Frontal cortex (tissue), 4 donors: ENCODE measurements around the gene ATP5MK. TPM values are rescaled to one million over a fixed set of nuclear protein-coding genes. Genes with fewer than 3 reads are reported as not detected.
A peak's percentile ranks its signal among the peaks of the same experiment; 100 is the strongest.
"Not testable (repeated sequence)": the region's sequence is repeated elsewhere in the genome, so short reads cannot be mapped to it uniquely, and the experiment has no call there.

Source experiments
- DNase-seq, 2 donors: peaks; one replicate each; pipeline ENCODE4 v3.0.0; 2012; ENCODE audit warnings: low spot score in 2 of 2
- FAIRE-seq: peaks from 2 replicates; lab custom pipeline; 2012; peaks lifted over from hg19 to GRCh38; lab: Jason Lieb, UNC
- total RNA-seq: library from RNA; depleted of rRNA; stranded (reverse); fragments of >200 nt; gene quantifications from one replicate; pipeline ENCODE4 v1.2.3, GENCODE V29; 2014
- donor health status: control.
- donor health status: control.
- donor health status: control.

Gene ATP5MK
- total RNA-seq: 181 TPM

GRCh38 chr10:103396067-103396788 lies at the start of gene ATP5MK, which contains the start of gene PDCD11:
TSS of gene ATP5MK (minus strand) at chr10:103396475. CDS start at chr10:103392457, 4,018 bp downstream.
TSS of gene PDCD11 (plus strand) at chr10:103396626. CDS start at chr10:103398427, 1,801 bp downstream.
- FAIRE-seq (peak; percentile 80), DNase-seq (peak; percentile 75 to 91)

- DNase-seq: no peak
- no peak for FAIRE-seq
Observed at GRCh38 chr10:103445366-103445765, 49.1 kb upstream of the ATP5MK start.

- FAIRE-seq (no peak), DNase-seq (no peak)
Observed at GRCh38 chr10:103444478-103444877, 48.2 kb upstream of the ATP5MK start.

- FAIRE-seq (no peak), DNase-seq (no peak)
Observed at GRCh38 chr10:103443475-103444185, 47.4 kb upstream of the ATP5MK start.

GRCh38 chr10:103442031-103442461 lies 45.8 kb upstream of the ATP5MK start:
- no peak for FAIRE-seq

GRCh38 chr10:103441611-103442010 lies 45.3 kb upstream of the ATP5MK start:
- FAIRE-seq (no peak), DNase-seq (no peak)

More at GRCh38 chr10:103442031-103442461, 45.8 kb upstream of the ATP5MK start:
- no peak for DNase-seq

GRCh38 chr10:103441206-103441605 lies 44.9 kb upstream of the ATP5MK start:
- FAIRE-seq (no peak), DNase-seq (no peak)

- DNase-seq (no peak), FAIRE-seq (no peak)
Observed at GRCh38 chr10:103440416-103440815, 44.1 kb upstream of the ATP5MK start.

GRCh38 chr10:103439776-103440175 lies 43.5 kb upstream of the ATP5MK start:
- DNase-seq: no peak
- no peak for FAIRE-seq

- FAIRE-seq: no peak
- no peak for DNase-seq
Observed at GRCh38 chr10:103433858-103434257, 37.6 kb upstream of the ATP5MK start.

- DNase-seq (no peak), FAIRE-seq (no peak)
Observed at GRCh38 chr10:103431902-103432301, 35.6 kb upstream of the ATP5MK start.

- no peak for FAIRE-seq
- DNase-seq: no peak
Observed at GRCh38 chr10:103429647-103430046, 33.4 kb upstream of the ATP5MK start.

- FAIRE-seq: no peak
- no peak for DNase-seq
Observed at GRCh38 chr10:103428989-103429643, 32.8 kb upstream of the ATP5MK start.

GRCh38 chr10:103427866-103428265 lies 31.6 kb upstream of the ATP5MK start:
- DNase-seq (no peak), FAIRE-seq (no peak)

GRCh38 chr10:103423748-103424147 lies 27.5 kb upstream of the ATP5MK start:
- DNase-seq: no peak
- no peak for FAIRE-seq

GRCh38 chr10:103419101-103419500 lies 22.8 kb upstream of the ATP5MK start:
- FAIRE-seq (no peak), DNase-seq (no peak)

GRCh38 chr10:103417601-103418000 lies 21.3 kb upstream of the ATP5MK start:
- FAIRE-seq (no peak), DNase-seq (no peak)

GRCh38 chr10:103417148-103417469 lies 20.8 kb upstream of the ATP5MK start:
- not testable (repeated sequence) for DNase-seq, FAIRE-seq

- DNase-seq (peak in 1 of 2 donors; percentile 38), FAIRE-seq (no peak)
Observed at GRCh38 chr10:103416436-103417147, 20.3 kb upstream of the ATP5MK start.

- FAIRE-seq (no peak), DNase-seq (no peak)
Observed at GRCh38 chr10:103415581-103415980, 19.3 kb upstream of the ATP5MK start.
